WTC11 (cell line): ENCODE measurements around the gene DNLZ. TPM values are rescaled to one million over a fixed set of nuclear protein-coding genes. Genes with fewer than 3 reads are reported as not detected.

Experiments used
- AFF4 ChIP-seq: sonication (generic); formaldehyde crosslinking; IDR thresholded peaks from 2 replicates; pipeline ENCODE4 v1.8.1; 2023; ENCODE audit warnings: mild to moderate bottlenecking, missing genetic modification reagents, borderline replicate concordance
- ARID4B ChIP-seq: sonication (generic); formaldehyde crosslinking; IDR thresholded peaks from 2 replicates; pipeline ENCODE4 v1.8.0; 2023; ENCODE audit warnings: missing genetic modification reagents, mild to moderate bottlenecking, borderline replicate concordance
- ATF3 ChIP-seq: sonication (generic); formaldehyde crosslinking; conservative IDR thresholded peaks from 2 replicates; pipeline ENCODE4 v1.8.1; 2022; ENCODE audit warnings: mild to moderate bottlenecking, missing genetic modification reagents
- ATF6 ChIP-seq: sonication (generic); formaldehyde crosslinking; IDR thresholded peaks from 2 replicates; pipeline ENCODE4 v1.8.1; 2023; ENCODE audit warnings: mild to moderate bottlenecking, missing genetic modification reagents
- E2F1 ChIP-seq: sonication (generic); formaldehyde crosslinking; IDR thresholded peaks from 2 replicates; pipeline ENCODE4 v1.8.0; 2022; ENCODE audit warnings: mild to moderate bottlenecking, missing genetic modification reagents
- FOXP4 ChIP-seq: sonication (generic); formaldehyde crosslinking; IDR thresholded peaks from 2 replicates; pipeline ENCODE4 v1.8.0; 2022; ENCODE audit warnings: mild to moderate bottlenecking, missing genetic modification reagents
- IRF2 ChIP-seq: sonication (generic); formaldehyde crosslinking; IDR thresholded peaks from 2 replicates; pipeline ENCODE4 v1.8.0; 2022; ENCODE audit warnings: low read depth, missing genetic modification reagents, borderline replicate concordance
- MXD4 ChIP-seq: fragments of 250-450 bp; sonication (Bioruptor Pico); IDR thresholded peaks from 2 replicates; pipeline ENCODE4 v1.8.0; 2021; ENCODE audit warnings: mild to moderate bottlenecking, moderate library complexity, borderline replicate concordance
- NFYB ChIP-seq: sonication (generic); formaldehyde crosslinking; conservative IDR thresholded peaks from 2 replicates; pipeline ENCODE4 v1.8.0; 2022; ENCODE audit warnings: low read depth, missing genetic modification reagents
- STAT6 ChIP-seq: sonication (generic); formaldehyde crosslinking; conservative IDR thresholded peaks from 2 replicates; pipeline ENCODE4 v1.8.1; 2023; ENCODE audit warnings: mild to moderate bottlenecking, low read depth, missing genetic modification reagents, moderate library complexity
- TCF7 ChIP-seq: sonication (generic); formaldehyde crosslinking; IDR thresholded peaks from 2 replicates; pipeline ENCODE4 v1.8.0; 2022; ENCODE audit warnings: mild to moderate bottlenecking, low read depth, missing genetic modification reagents, moderate library complexity
- TP53 ChIP-seq: sonication (generic); formaldehyde crosslinking; IDR thresholded peaks from 2 replicates; pipeline ENCODE4 v1.8.1; 2023; ENCODE audit warnings: mild to moderate bottlenecking, missing genetic modification reagents
- USF1 ChIP-seq: sonication (generic); formaldehyde crosslinking; IDR thresholded peaks from 2 replicates; pipeline ENCODE4 v1.8.0; 2022; ENCODE audit warnings: mild to moderate bottlenecking, missing genetic modification reagents
- ZNF138 ChIP-seq: sonication (generic); formaldehyde crosslinking; conservative IDR thresholded peaks from 2 replicates; pipeline ENCODE4 v1.8.1; 2022; ENCODE audit warnings: mild to moderate bottlenecking, moderate library complexity, missing genetic modification reagents
- ZNF423 ChIP-seq: fragments of 250-450 bp; sonication (Bioruptor Pico); IDR thresholded peaks from 2 replicates; pipeline ENCODE4 v2.1.2; 2022; ENCODE audit warnings: mild to moderate bottlenecking, moderate library complexity
- ZNF671 ChIP-seq: fragments of 250-450 bp; sonication (Bioruptor Pico); IDR thresholded peaks from 2 replicates; pipeline ENCODE4 v1.8.0; 2021; ENCODE audit warnings: mild to moderate bottlenecking
- total RNA-seq: library from RNA; stranded (reverse); gene quantifications from 3 replicates; pipeline ENCODE4 v1.2.3, GENCODE V29; 2021

DNLZ gene
- total RNA-seq, 1 experiment from 2014 or later, result 17.2 TPM

GRCh38 chr9:136363106-136363948 lies at the start of gene DNLZ (continued):
- peak; percentile 94 for TF ChIP-seq FOXP4 (CRISPR knock-in tag)
- TF ChIP-seq ZNF138 (CRISPR knock-in tag), result no peak; the same call in 1 of the 2 replicates
- peak; percentile 34; the same call in 1 of the 2 replicates for TF ChIP-seq NFYB (CRISPR knock-in tag)
- TF ChIP-seq ARID4B (CRISPR knock-in tag), result peak; percentile 97
- TF ChIP-seq ZNF671 (CRISPR knock-in tag), result no peak
- TF ChIP-seq USF1 (CRISPR knock-in tag), result peak; percentile 79
- TF ChIP-seq TCF7 (CRISPR knock-in tag), result peak; percentile 91
- TF ChIP-seq TP53 (CRISPR knock-in tag), result peak; percentile 96
- TF ChIP-seq STAT6 (CRISPR knock-in tag), result 0 out of 2 replicates have a peak, but pooled peaks have one; percentile 31
- TF ChIP-seq ATF6 (CRISPR knock-in tag), result no peak
- peak; percentile 37; the same call in 1 of the 2 replicates for TF ChIP-seq ZNF423 (CRISPR knock-in tag)
- TF ChIP-seq MXD4 (CRISPR knock-in tag), result no peak
- TF ChIP-seq E2F1 (CRISPR knock-in tag), result peak; percentile 94
- no peak for TF ChIP-seq IRF2 (CRISPR knock-in tag)
- TF ChIP-seq AFF4 (CRISPR knock-in tag), result no peak
- peak; percentile 79; the same call in 1 of the 2 replicates for TF ChIP-seq ATF3 (CRISPR knock-in tag)
